CD4-positive, alpha-beta T cell treated with Interleukin-4 for 1 hour (primary cell): ENCODE data around the gene TEF.
"Not testable (repeated sequence)": the region's sequence is repeated elsewhere in the genome, so short reads cannot be mapped to it uniquely, and the experiment has no call there.

Source experiments
- DNase-seq, 2 donors: peaks; one replicate each; pipeline ENCODE4 v3.0.0-alpha.2; 2020 to 2022

TEF gene

GRCh38 chr22:41429951-41430332 lies 48.2 kb downstream of the TEF start:
- no peak for DNase-seq

- DNase-seq, result no peak
Observed at GRCh38 chr22:41431656-41432055, 49.9 kb downstream of the TEF start.

- not testable (repeated sequence) for DNase-seq
Observed at GRCh38 chr22:41433480-41433879, 51.7 kb downstream of the TEF start.

- DNase-seq, result not testable (repeated sequence)
Observed at GRCh38 chr22:41434361-41435003, 52.7 kb downstream of the TEF start.

GRCh38 chr22:41435560-41435959 lies 53.8 kb downstream of the TEF start:
- no peak for DNase-seq

GRCh38 chr22:41436322-41437113 lies 54.8 kb downstream of the TEF start:
- no peak for DNase-seq

GRCh38 chr22:41437198-41437597 lies 55.5 kb downstream of the TEF start:
- no peak for DNase-seq

- DNase-seq, result not testable (repeated sequence)
Observed at GRCh38 chr22:41440511-41440910, 58.8 kb downstream of the TEF start.

GRCh38 chr22:41442240-41442792 lies 60.6 kb downstream of the TEF start:
- DNase-seq, result no peak

GRCh38 chr22:41444360-41445128 lies 62.8 kb downstream of the TEF start:
- peak; percentile 90 to 91 for DNase-seq

GRCh38 chr22:41445129-41446056 lies 63.7 kb downstream of the TEF start:
- DNase-seq, result peak; percentile 19 to 46

- no peak for DNase-seq
Observed at GRCh38 chr22:41446057-41446501, 64.3 kb downstream of the TEF start.

GRCh38 chr22:41446639-41447434 lies 65.1 kb downstream of the TEF start, which contains the start of gene TOB2:
TOB2 (minus strand) TSS chr22:41446801; CDS start chr22:41437345, 9,456 bp downstream.
- DNase-seq, result peak; percentile 94 to 96

- DNase-seq, result peak; percentile 62 to 65
Observed at GRCh38 chr22:41447435-41448188, 65.9 kb downstream of the TEF start.

- DNase-seq, result peak; percentile 96
Observed at GRCh38 chr22:41448189-41448808, 66.6 kb downstream of the TEF start.
